Kidney tubule cell (primary cell): ENCODE measurements around the gene NFAM1.

ENCODE experiments used
- DNase-seq: peaks from one replicate; pipeline ENCODE4 v3.0.0-alpha.2; 2018; ENCODE audit warnings: low spot score

NFAM1 gene

DNA sequence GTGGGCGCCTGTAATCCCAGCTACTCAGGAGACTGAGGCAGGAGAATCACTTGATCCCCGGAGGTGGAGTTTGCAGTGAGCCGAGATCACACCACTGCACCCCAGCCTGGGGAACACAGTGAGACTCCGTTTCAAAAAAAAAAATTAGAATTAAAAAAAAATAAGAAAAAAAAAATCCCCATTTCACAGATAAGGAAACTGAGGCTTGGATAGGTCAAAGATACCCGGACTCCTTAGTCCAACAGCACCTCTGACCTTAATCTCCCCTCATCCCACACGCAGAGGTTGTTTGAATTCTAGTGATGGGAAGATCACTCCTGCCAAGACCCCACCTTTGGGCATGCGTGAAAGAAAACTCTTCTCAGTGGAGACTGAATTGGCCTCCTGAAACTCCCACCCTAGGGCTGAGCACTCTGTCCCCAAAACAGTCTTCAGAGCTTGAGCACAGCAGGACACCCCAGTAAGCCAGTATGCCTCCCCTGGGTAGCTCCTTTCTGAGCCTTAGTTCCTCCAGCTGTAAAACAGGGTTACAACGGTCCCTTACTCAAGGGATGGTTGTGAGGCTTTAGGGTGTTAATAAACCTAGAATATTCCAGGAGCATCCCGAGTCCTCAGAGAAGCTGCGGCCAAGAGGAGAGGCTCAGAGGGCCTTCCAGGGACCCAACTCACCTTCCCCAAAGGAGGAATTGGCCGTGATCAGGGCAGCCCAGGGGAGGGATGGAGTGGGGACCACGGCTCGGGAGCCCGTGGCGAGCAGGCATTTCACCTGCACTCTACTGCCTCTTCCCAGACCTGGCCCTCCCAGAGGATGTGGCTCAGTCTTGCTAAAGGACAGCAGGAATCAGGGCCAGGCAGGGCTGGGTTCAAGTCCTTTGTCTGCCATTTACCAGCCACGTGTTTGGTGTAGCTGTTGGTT is 73.3 kb downstream of the NFAM1 start:
- no peak for DNase-seq

DNA sequence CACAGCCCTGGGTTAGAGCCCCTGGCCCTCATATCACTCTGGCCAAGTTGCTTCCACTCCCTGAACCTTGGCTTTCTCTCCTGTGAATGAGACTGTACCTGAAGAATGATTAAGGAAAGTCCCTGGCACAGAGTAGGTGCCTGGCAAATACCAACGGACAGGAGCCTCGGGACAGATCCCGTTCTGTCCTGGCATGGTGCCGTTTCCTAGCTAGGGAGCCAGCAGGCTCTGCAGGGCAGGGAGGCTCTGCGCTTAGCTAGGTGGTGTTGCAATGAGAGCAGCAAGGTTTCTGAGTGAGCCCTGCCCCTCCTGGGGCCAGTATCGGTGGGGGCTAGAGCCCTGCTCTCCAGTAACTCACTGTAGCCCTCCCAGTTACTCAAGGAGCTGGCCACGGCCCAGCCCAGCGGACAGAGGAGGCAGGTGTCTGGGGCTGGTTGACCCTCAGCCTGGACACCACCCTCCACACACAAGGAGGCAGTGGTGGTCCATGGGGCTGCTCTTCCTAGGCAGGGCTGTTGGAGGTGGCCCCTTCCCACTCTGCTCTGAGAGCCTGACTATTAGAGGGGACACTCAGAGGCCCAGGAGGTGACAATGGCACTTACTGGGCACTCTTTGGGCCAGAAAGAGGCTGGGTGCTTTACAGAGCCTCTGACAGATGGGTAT is 74.4 kb downstream of the NFAM1 start:
- peak; percentile 29 for DNase-seq

DNA sequence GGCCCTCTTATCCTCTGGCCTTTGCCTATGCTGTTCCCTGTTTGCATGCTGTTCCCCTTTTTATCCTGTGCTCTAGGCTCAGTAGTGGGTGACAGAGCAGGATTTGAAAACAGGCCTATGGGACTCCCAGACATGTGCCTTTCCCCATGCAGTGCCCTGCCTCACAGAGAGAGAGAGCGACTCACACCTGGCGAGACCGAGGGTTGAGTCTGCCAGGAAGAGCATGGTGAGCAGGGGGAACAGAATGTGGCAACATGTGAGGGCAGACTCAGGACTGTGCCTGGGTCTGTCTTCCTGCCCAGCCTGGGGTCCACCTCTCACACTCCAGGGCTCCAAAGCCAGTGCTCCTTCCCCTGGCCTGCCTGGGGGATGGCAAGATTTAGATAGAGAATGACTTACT is 75.0 kb downstream of the NFAM1 start:
- peak; percentile 25 for DNase-seq

DNA sequence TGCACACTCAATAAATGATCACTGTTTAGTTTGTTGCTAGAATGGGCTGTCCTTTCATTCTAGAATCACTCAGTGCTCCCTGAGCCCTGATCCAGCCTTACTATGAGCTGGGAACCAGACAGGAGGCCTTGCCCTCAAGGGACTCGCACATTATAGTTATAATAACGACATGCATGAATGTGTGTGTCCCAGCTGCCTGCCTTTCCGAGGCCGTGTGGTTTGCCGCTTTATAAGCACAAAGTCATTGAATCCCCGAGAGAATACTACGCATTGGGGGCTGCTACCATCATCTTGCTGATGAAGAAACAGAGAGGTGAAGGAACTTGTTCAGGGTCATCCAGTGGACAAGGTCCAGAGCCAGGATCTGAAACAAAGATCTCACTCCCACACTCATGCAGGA is 75.7 kb downstream of the NFAM1 start:
- no peak for DNase-seq

DNA sequence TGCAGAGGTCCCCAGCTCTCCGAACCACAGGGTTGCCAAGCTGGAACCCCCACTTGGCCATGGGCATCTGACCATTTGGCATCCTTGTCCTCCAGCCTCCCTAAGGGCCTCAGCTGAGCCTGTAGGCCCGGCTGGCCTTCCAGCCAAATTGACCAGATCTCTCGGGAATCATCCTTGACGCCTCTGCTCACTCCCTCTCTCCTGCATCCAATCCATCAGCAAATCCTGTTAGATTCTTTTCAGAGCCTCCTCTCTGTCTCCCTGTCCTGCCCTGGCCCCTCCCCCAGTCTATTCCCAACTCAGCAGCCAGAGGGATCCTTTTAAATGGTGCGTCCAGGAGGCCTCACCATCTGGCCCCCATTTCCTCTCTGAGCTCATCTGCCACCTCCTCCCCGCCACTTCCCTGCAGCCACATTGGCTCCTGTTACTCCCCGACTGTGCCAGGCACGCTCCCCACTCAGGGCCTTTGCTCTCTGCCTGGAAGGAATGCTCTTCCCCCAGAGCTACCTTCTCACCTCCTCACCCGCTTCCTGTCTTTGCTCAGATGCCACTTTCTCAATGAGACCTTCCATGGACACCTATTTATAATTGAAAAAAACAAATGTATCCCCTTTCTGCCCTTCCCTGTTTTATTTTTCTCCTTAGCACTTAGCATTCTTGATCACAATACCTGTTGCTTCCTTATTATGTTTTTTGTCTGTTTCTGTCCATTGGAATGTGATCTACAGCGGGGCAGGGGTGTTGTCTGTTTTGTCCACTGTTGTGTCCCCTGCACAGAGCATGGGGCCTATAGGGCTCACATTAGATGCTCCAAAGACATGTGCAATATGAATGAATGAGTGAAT is 78.1 kb downstream of the NFAM1 start:
- no peak for DNase-seq

DNA sequence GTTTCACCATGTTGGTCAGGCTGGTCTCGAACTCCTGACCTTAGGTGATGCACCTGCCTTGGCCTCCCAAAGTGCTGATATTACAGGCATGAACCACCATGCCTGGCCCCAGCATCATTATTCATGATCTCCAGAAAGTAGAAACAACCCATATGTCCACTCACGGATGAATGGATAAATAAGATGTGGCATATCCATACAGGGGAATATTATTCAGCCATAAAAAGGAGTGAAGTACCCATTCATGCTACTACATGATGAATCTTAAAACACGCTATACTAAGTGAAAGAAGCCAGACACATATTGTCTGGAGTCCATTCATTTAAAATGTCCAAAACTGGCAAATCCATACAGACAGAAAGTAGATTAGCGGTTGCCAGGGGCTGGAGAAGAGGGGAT is 81.8 kb downstream of the NFAM1 start:
- no peak for DNase-seq

DNA sequence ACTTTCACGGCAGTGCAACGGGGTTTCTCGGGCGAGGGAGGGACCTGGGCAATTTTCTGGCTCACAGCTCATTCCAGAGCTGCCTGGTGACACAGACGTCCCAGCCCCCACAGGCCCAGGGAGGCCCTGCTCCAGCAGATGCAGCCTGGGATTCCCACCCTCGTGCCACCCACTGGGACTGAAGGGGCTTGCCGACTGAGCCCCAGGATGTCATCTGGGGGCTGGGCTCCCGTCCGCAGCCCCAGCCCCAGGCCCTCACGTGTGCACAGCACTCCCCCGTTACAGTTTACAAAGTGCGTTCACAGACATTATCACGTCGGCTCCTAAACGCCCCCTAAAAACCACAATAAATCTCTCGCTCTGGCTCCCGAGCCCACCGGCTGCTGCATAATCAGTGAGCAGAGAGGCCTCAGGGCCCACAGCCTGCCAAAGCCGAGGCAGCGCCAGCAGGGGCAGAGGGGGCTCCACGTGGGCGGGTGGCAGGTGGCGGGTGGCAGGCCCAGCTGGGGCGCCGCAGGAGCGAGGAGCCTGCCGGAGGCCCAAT is 84.8 kb downstream of the NFAM1 start:
- no peak for DNase-seq

DNA sequence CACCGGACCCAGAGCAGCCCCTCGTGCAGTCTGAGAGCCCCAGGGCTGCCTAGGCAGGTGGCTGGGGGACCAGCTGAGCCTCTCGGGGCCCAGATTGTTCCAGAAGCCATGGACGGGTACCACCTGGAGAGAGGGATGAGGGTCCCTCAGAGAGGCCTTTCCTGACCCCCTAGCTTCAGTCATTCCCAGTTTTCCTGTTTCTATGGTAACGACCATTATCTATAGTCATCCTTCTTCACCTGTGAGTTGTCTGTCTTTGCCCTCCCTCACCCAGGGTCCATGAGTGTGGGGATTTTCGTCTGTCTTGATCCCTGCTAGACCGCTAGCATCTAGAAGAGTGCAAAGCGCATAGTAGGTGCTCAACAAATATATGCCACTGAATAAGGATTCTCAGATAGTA is 85.5 kb downstream of the NFAM1 start:
- no peak for DNase-seq

DNA sequence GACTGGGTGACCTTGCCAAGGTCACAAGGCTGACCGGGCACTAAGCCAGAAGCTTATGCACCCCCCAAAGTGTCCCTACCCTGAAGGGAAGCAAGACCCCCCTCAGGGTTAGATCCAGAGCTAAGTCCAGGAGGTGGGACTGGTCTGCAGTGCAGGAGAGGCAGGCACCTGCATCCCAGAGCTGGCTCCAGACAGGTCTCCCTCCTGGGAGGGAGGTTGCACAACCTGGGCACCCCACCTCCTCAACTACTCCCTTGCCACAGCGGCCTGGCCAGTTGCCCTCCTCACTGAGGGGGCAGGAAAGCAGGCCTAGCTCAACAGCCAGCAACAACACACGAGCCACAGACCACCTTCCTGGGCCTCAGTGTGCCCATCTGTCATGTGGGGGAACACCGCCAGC is 86.7 kb downstream of the NFAM1 start:
- DNase-seq: no peak

DNA sequence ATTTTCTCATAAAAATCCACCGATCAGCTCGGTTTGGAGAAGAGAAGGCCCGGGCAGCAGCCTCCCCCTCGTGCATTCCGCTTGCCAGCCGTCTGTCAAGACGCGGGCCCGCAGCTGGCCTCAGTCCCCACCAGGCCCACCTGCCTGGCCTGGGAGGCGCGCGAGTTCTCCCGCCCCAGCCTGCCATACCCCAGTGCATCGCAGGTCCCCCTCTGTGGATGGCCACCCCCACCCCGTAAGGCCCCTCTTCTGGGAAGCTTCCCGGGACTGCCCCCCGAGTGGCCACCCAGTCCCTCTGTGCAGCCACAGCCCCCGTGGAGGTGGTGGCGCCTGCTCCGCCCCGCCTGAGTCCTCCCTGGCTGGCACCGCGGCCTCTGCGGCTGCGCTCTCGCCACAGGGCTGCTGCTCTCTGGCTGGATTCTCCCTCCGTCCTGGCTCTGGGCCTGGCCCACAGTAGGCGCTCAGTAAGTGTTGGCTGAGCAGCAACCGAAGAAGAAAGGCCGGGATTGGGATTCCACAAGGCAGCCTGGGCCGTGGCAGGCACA is 87.8 kb downstream of the NFAM1 start:
- peak; percentile 29 for DNase-seq

DNA sequence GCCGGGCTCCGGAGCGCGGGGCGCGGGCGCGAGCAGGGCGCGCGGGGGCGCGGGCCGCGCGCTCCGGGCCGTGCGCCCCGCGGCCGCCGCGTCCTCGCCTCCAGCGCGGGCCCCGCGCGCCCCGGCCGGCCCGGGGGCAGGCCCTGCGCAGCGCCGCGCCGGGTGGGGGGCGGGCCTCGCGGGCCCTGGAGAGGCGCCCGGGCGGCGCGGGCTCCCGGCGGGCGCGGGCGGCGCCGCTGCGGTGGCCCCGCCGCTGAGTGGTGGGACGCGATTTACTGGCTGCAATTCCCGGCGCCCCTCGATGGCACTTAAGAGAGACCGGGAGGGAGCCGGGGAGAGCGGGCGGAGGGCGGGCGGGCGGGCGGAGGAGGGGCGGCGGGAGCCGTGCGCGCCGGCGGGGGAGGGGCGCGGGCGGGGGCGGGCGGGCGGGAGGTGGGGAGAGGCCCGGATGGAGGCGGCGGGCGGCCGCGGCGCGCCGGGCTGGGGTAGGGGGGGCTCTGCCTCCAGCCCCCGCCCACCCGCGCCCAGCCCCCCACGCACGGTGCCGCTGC is 88.6 kb downstream of the NFAM1 start:
- DNase-seq: peak; percentile 13

DNA sequence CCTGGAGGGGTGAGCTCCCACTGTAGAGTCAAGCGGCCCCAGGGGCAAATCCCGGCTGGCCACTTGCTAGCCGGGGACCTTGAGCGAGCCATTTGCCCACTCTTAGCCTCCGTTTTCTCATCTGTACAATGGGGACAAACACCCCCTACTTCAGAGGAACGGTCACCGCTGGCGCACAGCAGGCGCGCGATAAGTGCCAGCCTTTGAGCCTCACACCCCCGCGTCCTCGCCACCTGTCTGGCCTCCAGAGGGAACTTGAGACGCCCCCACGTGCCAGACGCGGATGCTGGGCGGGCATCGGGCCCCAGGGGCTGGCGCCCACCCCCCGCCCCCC is 89.1 kb downstream of the NFAM1 start:
- no peak for DNase-seq

DNA sequence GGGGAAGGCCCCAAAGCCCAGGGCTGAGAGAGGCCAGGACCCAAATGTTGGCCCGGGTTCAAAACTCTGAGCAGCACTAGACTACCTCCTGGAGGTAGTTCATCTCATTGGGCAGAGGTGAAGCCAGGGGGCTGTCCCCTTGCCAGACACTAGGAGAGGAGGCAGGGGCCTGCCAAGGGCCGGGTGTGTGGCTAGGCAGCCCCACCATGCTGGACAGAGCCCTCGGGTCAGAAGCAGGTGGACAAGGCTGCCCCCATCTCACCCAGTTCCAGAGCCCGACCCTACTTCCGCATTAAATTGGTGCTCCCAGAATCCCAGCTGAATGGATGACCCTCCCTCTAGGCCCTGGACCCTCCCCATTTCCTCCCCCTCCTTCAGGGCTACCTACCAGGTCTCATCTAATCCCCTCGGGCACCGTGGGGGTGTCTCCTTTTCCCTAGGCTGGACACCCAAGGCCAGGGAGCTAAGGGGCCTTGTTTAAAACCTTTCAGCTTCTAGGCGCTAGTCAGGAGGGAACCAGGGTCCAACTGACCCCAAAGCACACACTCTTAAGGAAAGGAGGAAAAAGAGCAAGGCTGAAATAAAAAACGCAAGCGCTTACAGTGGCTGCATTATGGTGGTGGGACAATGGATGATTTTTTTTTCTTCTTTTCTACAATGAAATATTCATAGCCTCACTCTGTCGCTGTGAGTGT is 89.6 kb downstream of the NFAM1 start:
- DNase-seq: no peak

DNA sequence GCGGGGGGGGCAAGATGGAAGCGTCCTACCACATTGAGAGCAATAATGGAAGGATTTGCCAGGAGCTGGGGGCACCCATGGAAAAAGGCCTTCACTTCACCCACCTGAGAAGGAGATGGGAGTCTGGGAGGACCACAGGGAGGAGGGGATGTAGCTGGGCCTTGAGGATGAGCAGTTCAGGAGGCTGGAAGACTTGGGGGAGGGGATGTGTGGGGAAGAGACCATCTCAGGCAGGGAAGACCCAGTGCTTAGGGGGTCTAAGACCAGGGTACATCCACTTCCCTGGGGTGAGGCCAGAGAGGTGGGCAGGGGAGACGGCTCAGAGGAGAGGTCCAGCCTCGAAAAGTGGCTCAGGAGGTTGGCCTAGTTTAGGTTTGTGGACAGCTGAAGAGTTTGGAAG is 90.4 kb downstream of the NFAM1 start:
- no peak for DNase-seq

DNA sequence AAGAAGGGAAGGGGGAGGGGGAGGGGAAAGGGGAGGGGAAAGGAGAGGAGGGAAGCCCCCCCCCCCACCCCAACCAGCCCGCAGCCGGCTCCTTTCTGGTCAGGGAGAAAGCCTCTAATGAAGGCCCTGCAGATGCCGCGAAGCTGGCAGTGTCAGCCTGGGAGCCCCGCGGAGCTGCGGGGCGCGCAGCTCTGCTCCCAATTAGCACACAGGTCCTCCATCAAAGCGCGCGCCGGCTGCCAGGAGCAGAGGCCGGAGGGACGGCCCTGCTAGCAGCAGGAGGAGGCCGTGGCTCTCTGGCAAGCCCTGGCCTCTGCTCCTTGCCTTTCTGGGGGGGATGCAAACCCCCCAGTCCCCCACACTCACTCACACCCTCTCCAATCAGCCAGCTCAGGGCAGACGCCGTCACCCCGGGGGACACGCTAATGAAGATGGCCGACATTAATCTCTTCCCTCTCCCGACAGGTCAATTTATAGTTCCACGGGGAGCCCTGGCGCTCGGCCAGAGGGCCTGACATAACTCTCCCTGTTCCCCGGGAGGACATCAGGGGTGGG is 91.3 kb downstream of the NFAM1 start:
- no peak for DNase-seq

DNA sequence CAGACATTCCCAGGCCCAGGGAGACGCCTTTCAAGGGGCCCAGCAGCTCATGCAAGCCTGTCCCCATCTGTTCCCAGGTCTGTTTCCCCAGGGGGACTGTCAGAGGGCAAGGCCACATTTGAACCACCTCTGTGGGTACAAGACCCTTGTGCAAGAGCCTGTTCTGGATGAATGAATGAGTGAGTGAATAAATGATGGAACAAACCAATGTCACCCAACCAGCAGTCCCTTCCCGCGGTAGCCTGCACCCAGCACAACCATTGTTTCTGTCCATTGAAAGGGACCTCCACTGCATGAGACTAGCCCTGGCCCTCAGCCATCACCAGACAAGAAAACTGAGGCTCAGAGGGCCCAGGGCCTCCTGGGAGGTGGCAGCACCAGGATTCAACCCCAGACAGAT is 92.1 kb downstream of the NFAM1 start:
- no peak for DNase-seq

DNA sequence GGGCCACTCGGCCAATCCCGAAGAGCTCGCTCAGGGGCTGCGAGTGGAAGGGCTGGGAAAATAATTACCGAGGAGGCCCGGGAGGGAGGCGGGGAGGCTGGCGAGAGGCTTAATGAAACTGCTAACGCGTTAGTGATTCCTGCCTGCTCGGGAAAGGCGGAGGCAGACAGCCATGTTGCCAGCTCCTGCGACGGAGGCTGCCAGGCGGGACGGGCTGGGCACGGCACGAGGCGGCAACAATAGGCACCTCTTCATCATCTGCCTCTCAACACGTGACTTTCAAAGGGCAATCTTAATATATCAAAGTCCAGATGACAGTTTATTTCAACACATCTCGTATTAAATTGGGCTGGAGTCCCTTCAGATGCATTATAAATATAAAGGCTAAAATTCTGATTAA is 93.7 kb downstream of the NFAM1 start:
- no peak for DNase-seq

DNA sequence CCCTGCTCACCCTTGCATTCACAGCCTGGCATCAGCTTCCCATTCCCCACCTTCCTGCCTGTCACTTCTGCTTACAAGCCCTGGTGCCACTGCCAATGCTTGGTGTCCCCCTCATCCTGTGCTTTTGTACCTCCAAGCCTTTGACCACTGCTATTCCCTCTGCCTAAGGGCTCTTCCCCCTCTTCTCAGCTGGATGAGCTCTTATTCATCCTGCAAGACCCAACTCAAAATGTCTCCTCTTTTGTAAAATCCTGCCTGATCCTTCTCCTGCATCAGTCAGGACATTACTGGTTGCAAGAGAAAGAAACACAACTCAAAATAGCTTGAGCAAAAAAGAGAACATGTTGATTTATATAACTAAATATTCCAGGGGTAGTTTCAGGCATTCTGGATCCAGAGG is 94.8 kb downstream of the NFAM1 start:
- no peak for DNase-seq

DNA sequence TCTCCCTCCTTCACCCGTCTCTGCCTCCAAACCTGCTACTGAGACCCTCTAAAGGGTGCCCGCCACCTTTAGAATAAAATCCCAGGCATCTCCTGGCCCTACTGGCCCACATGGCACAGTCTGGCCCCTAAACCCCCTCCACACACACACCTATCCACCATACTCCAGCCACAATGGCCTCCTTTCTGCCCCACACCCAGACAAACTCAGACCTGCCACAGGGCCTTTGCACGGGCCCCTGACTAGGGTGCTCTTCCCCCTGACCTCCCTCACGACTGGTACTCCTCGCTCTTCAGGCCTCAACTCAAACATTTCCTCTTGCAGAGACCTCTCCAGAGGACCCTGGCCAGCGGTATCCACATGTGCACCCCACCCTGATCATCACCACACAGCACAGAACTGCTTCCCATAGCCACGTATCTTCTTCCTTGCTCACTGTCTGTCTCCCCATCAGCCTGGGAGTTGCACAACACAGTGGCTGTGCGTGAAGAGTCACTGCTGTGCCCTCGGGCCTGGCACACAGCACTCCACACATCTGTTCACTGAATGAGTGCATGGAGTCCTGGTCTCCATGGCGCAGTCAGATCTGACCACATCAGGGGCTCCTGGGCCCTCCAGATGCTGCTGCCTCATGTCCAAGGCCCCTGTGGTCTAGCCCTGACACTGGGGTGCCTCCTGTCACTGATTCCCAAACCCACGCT is 95.5 kb downstream of the NFAM1 start:
- DNase-seq: no peak

DNA sequence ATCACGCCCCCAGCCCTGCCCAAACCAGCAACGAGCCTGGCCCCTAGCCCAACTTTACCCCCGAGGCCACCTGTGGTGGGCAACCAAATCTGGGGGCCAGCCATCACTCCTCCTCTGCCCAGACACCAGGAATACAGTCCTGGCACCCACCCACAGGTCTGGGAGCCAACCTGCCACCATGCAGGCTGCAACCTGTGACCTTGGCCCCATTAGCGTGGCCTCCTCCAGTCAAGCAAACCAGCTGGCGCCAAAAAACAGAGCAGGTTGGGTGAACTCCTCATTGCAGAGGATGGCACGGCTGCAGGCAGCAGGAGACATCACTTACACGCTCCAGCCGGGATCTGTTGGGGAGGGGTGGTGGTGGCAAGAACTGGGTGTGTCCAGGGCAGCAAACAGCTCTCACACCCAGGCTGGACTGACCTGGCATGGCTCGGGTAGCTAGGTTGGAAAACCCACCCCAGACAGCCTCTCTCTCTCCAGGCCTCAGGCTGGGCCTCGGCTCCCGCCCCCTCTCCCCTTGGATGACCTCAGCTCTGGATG is 96.3 kb downstream of the NFAM1 start:
- no peak for DNase-seq
